GM13976 (cell line): Measurements from ENCODE around the gene ANKH.

Source experiments
- DNase-seq: peaks from one replicate; pipeline ENCODE4 v3.0.0; 2012; ENCODE audit warnings: low spot score
- in situ Hi-C: fragments of 300-500 bp; cut with MboI; formaldehyde crosslinking; loops from one replicate; pipeline ENCODE4 v1.12.0; 2022; ENCODE audit warnings: low sequenced_read_pairs, mixed read lengths, inconsistent platforms; ENCODE audit not compliant: unreplicated experiment
- TF ChIP-seq, protein P1 (sequence below): IDR thresholded peaks from 2 replicates; pipeline ENCODE4 v1.5.1; 2012; ENCODE audit warnings: borderline replicate concordance, mild to moderate bottlenecking; ENCODE audit not compliant: insufficient read depth; ENCODE audit errors: extremely low read depth, missing control alignments, control extremely low read depth

The ANKH gene

GRCh38 chr5:14700478-14701436, 170.8 kb downstream of the ANKH start:
- in situ Hi-C loops = no loop called here
- TF ChIP-seq, protein P1, sequence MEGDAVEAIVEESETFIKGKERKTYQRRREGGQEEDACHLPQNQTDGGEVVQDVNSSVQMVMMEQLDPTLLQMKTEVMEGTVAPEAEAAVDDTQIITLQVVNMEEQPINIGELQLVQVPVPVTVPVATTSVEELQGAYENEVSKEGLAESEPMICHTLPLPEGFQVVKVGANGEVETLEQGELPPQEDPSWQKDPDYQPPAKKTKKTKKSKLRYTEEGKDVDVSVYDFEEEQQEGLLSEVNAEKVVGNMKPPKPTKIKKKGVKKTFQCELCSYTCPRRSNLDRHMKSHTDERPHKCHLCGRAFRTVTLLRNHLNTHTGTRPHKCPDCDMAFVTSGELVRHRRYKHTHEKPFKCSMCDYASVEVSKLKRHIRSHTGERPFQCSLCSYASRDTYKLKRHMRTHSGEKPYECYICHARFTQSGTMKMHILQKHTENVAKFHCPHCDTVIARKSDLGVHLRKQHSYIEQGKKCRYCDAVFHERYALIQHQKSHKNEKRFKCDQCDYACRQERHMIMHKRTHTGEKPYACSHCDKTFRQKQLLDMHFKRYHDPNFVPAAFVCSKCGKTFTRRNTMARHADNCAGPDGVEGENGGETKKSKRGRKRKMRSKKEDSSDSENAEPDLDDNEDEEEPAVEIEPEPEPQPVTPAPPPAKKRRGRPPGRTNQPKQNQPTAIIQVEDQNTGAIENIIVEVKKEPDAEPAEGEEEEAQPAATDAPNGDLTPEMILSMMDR = no peak
- no peak for DNase-seq

DNA sequence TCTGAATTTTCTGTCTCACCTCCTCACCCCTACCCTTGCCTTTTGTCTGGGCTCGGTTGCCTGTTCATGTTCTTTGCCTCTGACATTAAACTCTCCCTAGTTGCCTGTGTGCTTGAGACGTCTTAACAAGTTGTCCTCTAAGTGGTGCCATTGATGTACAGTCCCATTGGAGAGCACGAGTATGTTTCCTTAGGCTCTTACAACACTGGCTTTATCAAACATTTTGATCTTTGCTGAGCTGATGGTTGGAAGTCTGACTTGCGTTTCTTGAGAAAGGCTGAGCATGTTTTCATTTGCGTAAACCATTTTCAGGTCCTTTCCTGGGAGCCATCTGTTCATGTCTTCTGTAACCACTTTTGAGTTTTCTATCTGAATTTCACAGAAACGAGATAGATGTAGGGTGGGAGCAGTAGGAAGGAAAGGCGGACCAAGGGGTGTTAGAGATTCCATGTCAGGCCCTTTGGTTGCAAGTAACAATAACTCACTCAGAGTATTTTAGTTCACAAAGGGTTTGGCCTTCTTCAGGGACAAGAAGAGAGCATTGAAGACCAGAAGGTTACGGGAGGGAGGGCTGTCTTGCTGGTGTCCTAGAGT, 171.7 kb downstream of the ANKH start:
- in situ Hi-C loops = no loop called here
- TF ChIP-seq, protein P1 = no peak
- no peak for DNase-seq

GRCh38 chr5:14699159-14699558, 172.4 kb downstream of the ANKH start:
- TF ChIP-seq, protein P1 = no peak
- no peak for DNase-seq
- in situ Hi-C loops = no loop called here

DNA sequence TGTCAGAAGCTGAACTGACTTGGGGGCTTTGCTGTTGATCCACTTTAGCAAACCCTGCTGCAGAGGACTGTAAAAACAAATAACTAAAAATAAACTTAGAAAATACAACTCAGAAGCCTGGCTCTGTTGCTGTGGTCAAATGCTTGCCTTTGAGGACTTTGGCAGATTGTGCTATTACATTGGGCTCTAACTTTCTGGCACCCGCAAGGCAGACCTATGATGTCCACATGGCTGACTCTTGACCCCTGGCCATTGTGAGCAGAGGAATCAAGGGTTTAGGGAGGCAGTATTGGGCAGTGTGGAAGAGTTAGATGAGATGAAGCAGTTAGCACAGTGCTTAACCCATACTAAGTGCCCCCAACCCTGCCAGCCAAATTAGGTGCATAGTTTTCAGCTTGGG, 173.1 kb downstream of the ANKH start:
- in situ Hi-C loops = no loop called here
- DNase-seq = no peak
- TF ChIP-seq, protein P1 = no peak

DNA sequence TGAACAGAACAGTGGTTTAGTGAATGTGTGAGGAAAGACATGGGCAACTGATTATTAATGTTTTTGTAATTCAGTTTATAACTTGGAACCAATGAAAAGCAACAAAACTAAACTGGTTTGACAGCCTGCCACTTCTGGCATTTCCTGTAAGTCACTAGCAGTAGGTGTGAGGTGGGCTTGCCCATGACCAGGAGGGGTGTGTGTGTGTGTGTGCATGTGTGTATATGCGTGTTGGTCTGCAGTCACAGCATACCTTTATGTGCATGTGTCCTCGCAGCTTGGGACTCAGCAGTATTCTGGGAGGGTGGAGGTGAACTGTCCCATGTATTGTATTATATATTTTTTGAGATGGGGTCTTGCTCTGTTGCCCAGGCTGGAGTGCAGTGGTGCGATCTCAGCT, 174.7 kb downstream of the ANKH start:
- no peak for DNase-seq
- in situ Hi-C loops = no loop called here
- TF ChIP-seq, protein P1 = no peak

DNA sequence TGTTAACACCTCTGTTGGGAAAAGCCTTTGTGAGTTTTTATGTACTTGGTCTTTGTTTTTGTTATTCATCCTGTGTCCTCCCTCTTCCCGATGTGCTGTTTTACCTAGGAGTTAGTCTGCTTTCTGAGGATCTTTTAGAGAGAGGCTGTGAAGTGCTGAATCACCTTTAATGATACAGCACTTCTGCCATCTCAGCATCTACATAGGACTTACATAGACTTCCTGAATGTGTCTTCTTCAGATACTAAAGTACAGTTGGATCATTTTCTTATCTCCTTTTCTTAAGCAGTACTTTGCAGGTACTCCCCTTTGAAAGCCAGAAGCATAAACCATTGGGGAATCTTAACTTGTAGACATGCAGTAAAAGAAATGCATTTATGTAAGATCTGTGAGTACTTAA, 175.5 kb downstream of the ANKH start:
- DNase-seq = no peak
- in situ Hi-C loops = no loop called here
- TF ChIP-seq, protein P1 = no peak

DNA sequence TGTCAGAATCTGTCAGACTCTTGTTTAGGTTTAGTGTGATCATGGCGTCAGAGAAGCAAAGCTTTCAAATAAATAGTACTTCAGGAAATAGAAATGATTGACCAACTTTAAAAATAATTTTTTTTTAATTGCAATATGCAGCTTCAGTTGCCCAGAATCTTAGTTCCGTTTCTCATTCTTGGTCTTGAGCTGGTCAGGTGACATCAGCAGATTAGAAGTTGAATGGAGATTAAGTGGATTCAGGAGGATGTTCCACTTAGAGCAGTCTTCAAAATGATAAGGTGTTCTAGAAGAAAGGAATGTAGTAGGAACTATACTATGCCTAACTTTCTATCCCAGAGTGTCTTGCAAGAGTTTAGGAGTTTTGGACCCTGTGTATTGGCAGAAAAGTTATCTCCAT, 176.4 kb downstream of the ANKH start:
- in situ Hi-C loops = no loop called here
- TF ChIP-seq, protein P1 = no peak
- DNase-seq = no peak
